HEK293 (cell line): ENCODE measurements around the gene UTP3.

Experiments used
- CTCF ChIA-PET: fragments of 350-600 bp; formaldehyde crosslinking; extraction: SDS; loops from one replicate; lab custom pipeline; 2021; ENCODE audit warnings: antibody characterized with exemption; lab: Yijun Ruan, JAX
- POLR2A ChIA-PET: fragments of 300-600 bp; formaldehyde crosslinking; extraction: SDS; loops from one replicate; lab custom pipeline; 2020; ENCODE audit warnings: antibody characterized with exemption, inconsistent platforms; lab: Yijun Ruan, JAX
- H3K27ac ChIP-seq: fragments of 200-500 bp; sonication (Bioruptor generic); 2 replicates; pipeline ENCODE4 v1.5.1; 2014; ENCODE audit warnings: low read depth, low read length, control low read depth, inconsistent platforms; ENCODE audit errors: extremely low read depth
- H3K36me3 ChIP-seq, 2 experiments: fragments of 200-500 bp in 1 of 2; sonication (Bioruptor generic) in 1 of 2; 1 replicate in 1 of 2; 2 replicates in 1 of 2; pipeline ENCODE4 v1.5.1; 2014 to 2017; ENCODE audit warnings: inconsistent platforms in 2 of 2, low read length in 2 of 2; ENCODE audit not compliant: control insufficient read depth in 2 of 2, insufficient read depth in 1 of 2
- H3K4me1 ChIP-seq: fragments of 200-500 bp; sonication (Bioruptor generic); 2 replicates; pipeline ENCODE4 v1.5.1; 2014; ENCODE audit warnings: mild to moderate bottlenecking, low read length, inconsistent platforms; ENCODE audit not compliant: control insufficient read depth, insufficient read depth
- H3K4me3 ChIP-seq: 2 replicates; pipeline ENCODE4 v1.5.1; 2011; ENCODE audit warnings: low read depth, mild to moderate bottlenecking, control low read depth, low read length, moderate library complexity
- H3K9me3 ChIP-seq: fragments of 200-500 bp; sonication (Bioruptor generic); 2 replicates; pipeline ENCODE4 v1.5.1; 2014; ENCODE audit warnings: low read depth, low read length, inconsistent platforms; ENCODE audit not compliant: control insufficient read depth, insufficient read depth
- AEBP2 ChIP-seq: fragments of 450-650 bp; formaldehyde crosslinking; IDR thresholded peaks from 2 replicates; pipeline ENCODE4 v1.5.1; 2016; ENCODE audit warnings: missing biosample characterization, missing genetic modification characterization, borderline replicate concordance
- GLI2 ChIP-seq: fragments of 450-650 bp; formaldehyde crosslinking; IDR thresholded peaks from 2 replicates; pipeline ENCODE4; 2017; ENCODE audit warnings: missing biosample characterization, missing genetic modification characterization, low read depth, borderline replicate concordance
- KLF10 ChIP-seq: fragments of 450-650 bp; IDR thresholded peaks from 2 replicates; pipeline ENCODE4 v1.5.1; 2018; ENCODE audit warnings: missing biosample characterization, mild to moderate bottlenecking, missing genetic modification characterization
- KLF7 ChIP-seq: fragments of 450-650 bp; formaldehyde crosslinking; IDR thresholded peaks from 2 replicates; pipeline ENCODE4 v1.5.1; 2016; ENCODE audit warnings: missing biosample characterization, missing genetic modification characterization, borderline replicate concordance
- PATZ1 ChIP-seq: fragments of 450-650 bp; formaldehyde crosslinking; IDR thresholded peaks from 2 replicates; pipeline ENCODE4 v1.5.1; 2016; ENCODE audit warnings: missing biosample characterization, missing genetic modification characterization
- PRDM6 ChIP-seq: fragments of 450-650 bp; formaldehyde crosslinking; IDR thresholded peaks from 2 replicates; pipeline ENCODE4 v1.5.1; 2017; ENCODE audit warnings: missing biosample characterization, missing genetic modification characterization
- ZFHX2 ChIP-seq: fragments of 450-650 bp; formaldehyde crosslinking; conservative IDR thresholded peaks from 2 replicates; pipeline ENCODE4 v1.5.1; 2016; ENCODE audit warnings: missing biosample characterization, missing genetic modification characterization
- ZNF112 ChIP-seq: fragments of 450-650 bp; formaldehyde crosslinking; IDR thresholded peaks from 2 replicates; pipeline ENCODE4 v1.5.0; 2017; ENCODE audit warnings: missing biosample characterization, missing genetic modification characterization
- ZNF214 ChIP-seq: fragments of 450-650 bp; formaldehyde crosslinking; IDR thresholded peaks from 2 replicates; pipeline ENCODE4 v1.5.1; 2017; ENCODE audit warnings: missing biosample characterization, mild to moderate bottlenecking, missing genetic modification characterization, borderline replicate concordance
- ZNF239 ChIP-seq: fragments of 450-650 bp; formaldehyde crosslinking; IDR thresholded peaks from 2 replicates; pipeline ENCODE4 v1.5.1; 2016; ENCODE audit warnings: missing biosample characterization, missing genetic modification characterization
- ZNF248 ChIP-seq: fragments of 450-650 bp; formaldehyde crosslinking; IDR thresholded peaks from 2 replicates; pipeline ENCODE4 v1.5.1; 2017; ENCODE audit warnings: missing biosample characterization, missing genetic modification characterization
- ZNF391 ChIP-seq: fragments of 450-650 bp; formaldehyde crosslinking; IDR thresholded peaks from 2 replicates; pipeline ENCODE4 v1.5.1; 2016; ENCODE audit warnings: low read depth, missing biosample characterization, missing genetic modification characterization, borderline replicate concordance
- ZNF510 ChIP-seq: fragments of 450-650 bp; formaldehyde crosslinking; IDR thresholded peaks from 2 replicates; pipeline ENCODE4 v1.5.1; 2018; ENCODE audit warnings: mild to moderate bottlenecking, missing genetic modification characterization, missing biosample characterization; ENCODE audit not compliant: insufficient replicate concordance
- ZNF514 ChIP-seq: fragments of 450-650 bp; formaldehyde crosslinking; IDR thresholded peaks from 2 replicates; pipeline ENCODE4 v1.5.1; 2016; ENCODE audit warnings: missing biosample characterization, missing genetic modification characterization
- ZNF555 ChIP-seq: fragments of 450-650 bp; formaldehyde crosslinking; conservative IDR thresholded peaks from 2 replicates; pipeline ENCODE4 v1.5.1; 2017; ENCODE audit warnings: missing biosample characterization, mild to moderate bottlenecking, missing genetic modification characterization, inconsistent platforms
- ZNF623 ChIP-seq: fragments of 450-650 bp; formaldehyde crosslinking; IDR thresholded peaks from 2 replicates; pipeline ENCODE4 v1.5.1; 2016; ENCODE audit warnings: missing biosample characterization, missing genetic modification characterization
- ZNF639 ChIP-seq: fragments of 450-650 bp; formaldehyde crosslinking; IDR thresholded peaks from 2 replicates; pipeline ENCODE4 v1.5.1; 2016; ENCODE audit warnings: missing biosample characterization, missing genetic modification characterization
- ZNF747 ChIP-seq: fragments of 450-650 bp; formaldehyde crosslinking; IDR thresholded peaks from 2 replicates; pipeline ENCODE4 v1.5.1; 2016; ENCODE audit warnings: missing biosample characterization, missing genetic modification characterization
- ZNF76 ChIP-seq: fragments of 450-650 bp; formaldehyde crosslinking; IDR thresholded peaks from 2 replicates; pipeline ENCODE4; 2016; ENCODE audit warnings: low read depth, missing biosample characterization, missing genetic modification characterization, borderline replicate concordance
- TF ChIP-seq, protein P1 (sequence below): fragments of 450-650 bp; formaldehyde crosslinking; IDR thresholded peaks from 2 replicates; pipeline ENCODE4 v1.5.1; 2016; ENCODE audit warnings: missing biosample characterization, missing genetic modification characterization, borderline replicate concordance
- TF ChIP-seq, protein P2 (sequence below): fragments of 450-650 bp; formaldehyde crosslinking; IDR thresholded peaks from 2 replicates; pipeline ENCODE4 v1.5.1; 2016; ENCODE audit warnings: missing biosample characterization, missing genetic modification characterization

The UTP3 gene

DNA sequence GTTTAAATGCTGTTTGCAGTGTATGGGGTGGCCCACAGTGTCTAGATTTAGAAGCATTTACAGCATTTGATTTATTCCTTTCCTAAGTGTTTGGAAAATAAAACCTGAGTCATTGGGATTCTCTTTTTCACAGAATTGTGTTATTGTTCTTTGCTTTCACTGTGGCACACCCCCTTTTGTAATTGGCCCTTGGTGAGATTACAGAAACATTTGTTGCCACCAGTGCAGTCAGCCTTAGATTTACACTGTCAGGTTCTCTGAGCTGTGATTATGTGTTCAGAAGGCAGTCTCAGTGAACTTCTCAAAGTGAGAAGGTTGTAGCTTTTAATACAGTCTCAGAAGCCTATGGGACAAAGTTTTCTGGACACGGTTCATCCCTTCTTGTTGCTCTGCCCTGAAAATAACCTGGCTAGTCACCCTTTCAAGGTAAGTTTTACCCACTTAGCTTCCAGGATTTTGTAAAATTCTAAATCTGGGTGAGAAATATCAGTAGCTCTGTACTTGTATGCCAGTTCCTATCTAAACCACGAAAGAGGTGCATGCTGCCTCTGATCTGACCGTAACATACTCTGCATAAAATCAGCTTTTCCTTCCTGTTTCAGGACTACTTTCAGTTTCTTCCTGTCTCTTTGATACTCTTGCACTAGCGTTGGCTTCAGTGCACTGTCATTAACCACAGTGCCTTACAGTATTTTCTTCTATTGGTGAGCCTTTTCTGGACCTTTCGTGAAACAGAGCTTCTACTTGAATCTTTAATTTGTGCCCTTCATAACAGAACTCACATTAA is 46.0 kb downstream of the UTP3 start (continued):
- TF ChIP-seq, protein P1, sequence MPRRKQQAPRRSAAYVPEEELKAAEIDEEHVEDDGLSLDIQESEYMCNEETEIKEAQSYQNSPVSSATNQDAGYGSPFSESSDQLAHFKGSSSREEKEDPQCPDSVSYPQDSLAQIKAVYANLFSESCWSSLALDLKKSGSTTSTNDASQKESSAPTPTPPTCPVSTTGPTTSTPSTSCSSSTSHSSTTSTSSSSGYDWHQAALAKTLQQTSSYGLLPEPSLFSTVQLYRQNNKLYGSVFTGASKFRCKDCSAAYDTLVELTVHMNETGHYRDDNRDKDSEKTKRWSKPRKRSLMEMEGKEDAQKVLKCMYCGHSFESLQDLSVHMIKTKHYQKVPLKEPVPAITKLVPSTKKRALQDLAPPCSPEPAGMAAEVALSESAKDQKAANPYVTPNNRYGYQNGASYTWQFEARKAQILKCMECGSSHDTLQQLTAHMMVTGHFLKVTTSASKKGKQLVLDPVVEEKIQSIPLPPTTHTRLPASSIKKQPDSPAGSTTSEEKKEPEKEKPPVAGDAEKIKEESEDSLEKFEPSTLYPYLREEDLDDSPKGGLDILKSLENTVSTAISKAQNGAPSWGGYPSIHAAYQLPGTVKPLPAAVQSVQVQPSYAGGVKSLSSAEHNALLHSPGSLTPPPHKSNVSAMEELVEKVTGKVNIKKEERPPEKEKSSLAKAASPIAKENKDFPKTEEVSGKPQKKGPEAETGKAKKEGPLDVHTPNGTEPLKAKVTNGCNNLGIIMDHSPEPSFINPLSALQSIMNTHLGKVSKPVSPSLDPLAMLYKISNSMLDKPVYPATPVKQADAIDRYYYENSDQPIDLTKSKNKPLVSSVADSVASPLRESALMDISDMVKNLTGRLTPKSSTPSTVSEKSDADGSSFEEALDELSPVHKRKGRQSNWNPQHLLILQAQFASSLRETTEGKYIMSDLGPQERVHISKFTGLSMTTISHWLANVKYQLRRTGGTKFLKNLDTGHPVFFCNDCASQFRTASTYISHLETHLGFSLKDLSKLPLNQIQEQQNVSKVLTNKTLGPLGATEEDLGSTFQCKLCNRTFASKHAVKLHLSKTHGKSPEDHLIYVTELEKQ: no peak
- TF ChIP-seq AEBP2 (tag by site-specific recombination): no peak
- no peak for TF ChIP-seq ZNF239
- TF ChIP-seq ZNF623 (tag by site-specific recombination): no peak
- TF ChIP-seq ZNF510 (tag by site-specific recombination): no peak
- TF ChIP-seq ZNF214 (tag by site-specific recombination): no peak
- no peak for TF ChIP-seq ZNF639
- TF ChIP-seq ZNF747 (tag by site-specific recombination): no peak
- TF ChIP-seq ZNF76 (tag by site-specific recombination): no peak
- peak; percentile 89 for TF ChIP-seq KLF10
- no peak for TF ChIP-seq KLF7 (tag by site-specific recombination)
- peak; percentile 95 for TF ChIP-seq PRDM6 (tag by site-specific recombination)
- TF ChIP-seq ZNF248: no peak
- TF ChIP-seq, all 188 proteins: peak for 8

- H3K4me1 ChIP-seq: peaks cover 11% of the 10 kb centered on the region; the same call in 1 of the 2 replicates
- H3K27ac ChIP-seq: no peak overlapping the region
- no peaks in the 10 kb centered on the region for H3K9me3 ChIP-seq
- H3K4me3 ChIP-seq: no peak overlapping the region
- H3K36me3 ChIP-seq: peaks cover 0 to 7% of the 10 kb centered on the region in 2 experiments; a peak in 1 of 3 replicates
- CTCF ChIA-PET: interaction anchor here (0.6 kb wide), 1 partner anchor 65 kb away, joined by 3 read pairs; no protein-coding TSS in a partner anchor
- POLR2A ChIA-PET: interaction anchor here (0.5 kb wide), 1 partner anchor 67 kb away, joined by 5 read pairs; no protein-coding TSS in a partner anchor
- TF ChIP-seq PATZ1 (no peak), ZNF112 (tag by site-specific recombination) (no peak), GLI2 (no peak), AEBP2 (tag by site-specific recombination) (no peak), ZFHX2 (tag by site-specific recombination) (no peak), ZNF555 (tag by site-specific recombination) (no peak), ZNF514 (no peak), ZNF391 (no peak)
- TF ChIP-seq, protein P2, sequence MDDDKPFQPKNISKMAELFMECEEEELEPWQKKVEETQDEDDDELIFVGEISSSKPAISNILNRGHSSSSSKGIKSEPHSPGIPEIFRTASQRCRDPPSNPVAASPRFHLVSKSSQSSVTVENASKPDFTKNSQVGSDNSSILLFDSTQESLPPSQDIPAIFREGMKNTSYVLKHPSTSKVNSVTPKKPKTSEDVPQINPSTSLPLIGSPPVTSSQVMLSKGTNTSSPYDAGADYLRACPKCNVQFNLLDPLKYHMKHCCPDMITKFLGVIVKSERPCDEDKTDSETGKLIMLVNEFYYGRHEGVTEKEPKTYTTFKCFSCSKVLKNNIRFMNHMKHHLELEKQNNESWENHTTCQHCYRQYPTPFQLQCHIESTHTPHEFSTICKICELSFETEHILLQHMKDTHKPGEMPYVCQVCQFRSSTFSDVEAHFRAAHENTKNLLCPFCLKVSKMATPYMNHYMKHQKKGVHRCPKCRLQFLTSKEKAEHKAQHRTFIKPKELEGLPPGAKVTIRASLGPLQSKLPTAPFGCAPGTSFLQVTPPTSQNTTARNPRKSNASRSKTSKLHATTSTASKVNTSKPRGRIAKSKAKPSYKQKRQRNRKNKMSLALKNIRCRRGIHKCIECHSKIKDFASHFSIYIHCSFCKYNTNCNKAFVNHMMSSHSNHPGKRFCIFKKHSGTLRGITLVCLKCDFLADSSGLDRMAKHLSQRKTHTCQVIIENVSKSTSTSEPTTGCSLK (tag by site-specific recombination): no peak
These were observed 46.6 kb downstream of the UTP3 start for GRCh38 chr4:70734971-70735370.
